SH-SY5Y (cell line): ENCODE measurements around the gene FHL1.

Experiments
- GATA2 ChIP-seq: IDR thresholded peaks from 2 replicates; pipeline ENCODE4 v1.6.1; 2011; ENCODE audit warnings: mild to moderate bottlenecking, low read depth, low read length
- GATA3 ChIP-seq: IDR thresholded peaks from 2 replicates; pipeline ENCODE4 v1.6.1; 2011; ENCODE audit warnings: low read depth, mild to moderate bottlenecking, low read length, moderate library complexity

GRCh38 chrX:136183172-136183571 is 35.8 kb downstream of the FHL1 start:
- TF ChIP-seq GATA3, result no peak
- no peak for TF ChIP-seq GATA2
